GM12878 (cell line): ENCODE measurements around the gene PPARA. TPM values are rescaled to one million over a fixed set of nuclear protein-coding genes. Genes with fewer than 3 reads are reported as not detected.

ENCODE experiments used
- ATAC-seq: fragments of 200-7000 bp; cut with Tn5 transposase; 3 replicates; pipeline ENCODE4 v1.9.1; 2020; ENCODE audit warnings: mild to moderate bottlenecking, moderate library complexity
- BruUV-seq: library from RNA; stranded (reverse); fragments of 400-500 nt; replicated peaks from 2 replicates; lab custom pipeline; 2021; lab: Mats Ljungman, UMichigan
- CTCF ChIA-PET: fragments of 300-600 bp; sonication (Branson Sonifier 250); formaldehyde crosslinking; extraction: SDS; loops from one replicate; lab custom pipeline; 2021; ENCODE audit warnings: inconsistent platforms; lab: Yijun Ruan, JAX
- POLR2A ChIA-PET: fragments of 350-600 bp; formaldehyde crosslinking; extraction: SDS; loops from one replicate; lab custom pipeline; 2021; ENCODE audit warnings: inconsistent platforms; lab: Charles Lee
- RAD21 ChIA-PET: fragments of 300-600 bp; sonication (Branson Sonifier 250); formaldehyde crosslinking; loops from one replicate; lab custom pipeline; 2023; ENCODE audit warnings: antibody characterized with exemption; ENCODE audit not compliant: unreplicated experiment; lab: Charles Lee
- SMC1A ChIA-PET: fragments of 300-600 bp; sonication (Branson Sonifier 250); formaldehyde crosslinking; loops from one replicate; lab custom pipeline; 2023; ENCODE audit not compliant: unreplicated experiment, uncharacterized antibody; lab: Charles Lee
- DNase-seq: peaks from one replicate; pipeline ENCODE4 v3.0.0-alpha.2; 2011; ENCODE audit warnings: low read depth, low spot score
- FAIRE-seq: peaks from 3 replicates; lab custom pipeline; 2011; peaks lifted over from hg19 to GRCh38; lab: Jason Lieb, UNC
- H2AFZ ChIP-seq: 2 replicates; pipeline ENCODE4 v1.6.0; 2011; ENCODE audit warnings: low read depth, low read length, control low read depth; ENCODE audit not compliant: control insufficient read depth
- H3K27ac ChIP-seq: 2 replicates; pipeline ENCODE4 v1.5.1; 2011; ENCODE audit warnings: control low read depth; ENCODE audit not compliant: control insufficient read depth, insufficient read depth
- H3K27me3 ChIP-seq, 2 experiments: replicated peaks in 1 of 2; 2 replicates each; pipeline versions ENCODE4 v1.6.0 to v1.6.1; 2011; ENCODE audit warnings: low read length in 1 of 2; ENCODE audit not compliant: control insufficient read depth in 2 of 2, insufficient read depth in 2 of 2
- H3K36me3 ChIP-seq, 2 experiments: 2 replicates each; pipeline ENCODE4 v1.5.1; 2011; ENCODE audit warnings: low read length in 1 of 2; ENCODE audit not compliant: control insufficient read depth in 2 of 2, insufficient read depth in 2 of 2
- H3K4me1 ChIP-seq: 2 replicates; pipeline ENCODE4 v1.6.1; 2011; ENCODE audit warnings: mild to moderate bottlenecking, low read length, moderate library complexity, mixed read lengths; ENCODE audit not compliant: control insufficient read depth, insufficient read depth
- H3K4me2 ChIP-seq: 2 replicates; pipeline ENCODE4 v1.6.0; 2011; ENCODE audit warnings: control low read depth; ENCODE audit not compliant: control insufficient read depth, insufficient read depth
- H3K4me3 ChIP-seq: fragments of 200-600 bp; sonication (generic); 2 replicates; pipeline ENCODE4 v1.5.1; 2016
- H3K79me2 ChIP-seq: 2 replicates; pipeline ENCODE4 v1.6.0; 2011; ENCODE audit warnings: low read length; ENCODE audit not compliant: control insufficient read depth, insufficient read depth
- H3K9ac ChIP-seq: 2 replicates; pipeline ENCODE4 v1.8.0; 2011; ENCODE audit warnings: low read length, control low read depth, mixed read lengths; ENCODE audit not compliant: control insufficient read depth, insufficient read depth
- H3K9me3 ChIP-seq: replicated peaks from 3 replicates; pipeline ENCODE4 v1.5.1; 2011; ENCODE audit warnings: mild to moderate bottlenecking, low read length; ENCODE audit not compliant: control insufficient read depth, insufficient read depth
- H4K20me1 ChIP-seq: 2 replicates; pipeline ENCODE4 v1.6.0; 2011; ENCODE audit not compliant: control insufficient read depth, insufficient read depth
- CBFB ChIP-seq: IDR thresholded peaks from 2 replicates; pipeline ENCODE4 v1.6.1; 2016; ENCODE audit warnings: antibody characterized with exemption, low read depth
- ESRRA ChIP-seq: IDR thresholded peaks from 2 replicates; pipeline ENCODE4 v1.6.1; 2012; ENCODE audit warnings: mild to moderate bottlenecking, low read length, improper control_type of control experiment
- KLF5 ChIP-seq: fragments of 450-650 bp; IDR thresholded peaks from 2 replicates; pipeline ENCODE4 v1.6.1; 2014; ENCODE audit warnings: mild to moderate bottlenecking; ENCODE audit not compliant: partially characterized antibody
- MYB ChIP-seq: fragments of 150-350 bp; IDR thresholded peaks from 2 replicates; pipeline ENCODE4 v1.6.1; 2014; ENCODE audit warnings: mild to moderate bottlenecking, low read depth, low read length, borderline replicate concordance
- NFXL1 ChIP-seq: fragments of 450-650 bp; IDR thresholded peaks from 2 replicates; pipeline ENCODE4 v1.6.1; 2017; ENCODE audit warnings: antibody characterized with exemption, mild to moderate bottlenecking, borderline replicate concordance
- NFYA ChIP-seq: IDR thresholded peaks from 2 replicates; pipeline ENCODE4 v1.6.1; 2011; ENCODE audit warnings: low read depth, mild to moderate bottlenecking, low read length, improper control_type of control experiment, borderline replicate concordance
- NKRF ChIP-seq: fragments of 450-650 bp; conservative IDR thresholded peaks from 2 replicates; pipeline ENCODE4 v1.6.1; 2017; ENCODE audit warnings: mild to moderate bottlenecking, moderate library complexity
- NRF1 ChIP-seq: conservative IDR thresholded peaks from 2 replicates; pipeline ENCODE4 v1.6.1; 2011; ENCODE audit warnings: mild to moderate bottlenecking, low read depth, low read length, improper control_type of control experiment
- PBX3 ChIP-seq: IDR thresholded peaks from 2 replicates; pipeline ENCODE4 v1.6.1; 2011; ENCODE audit warnings: mild to moderate bottlenecking, low read depth, low read length, moderate library complexity; ENCODE audit not compliant: insufficient replicate concordance
- POLR2AphosphoS2 ChIP-seq: IDR thresholded peaks from 2 replicates; pipeline ENCODE4 v1.6.1; 2011; ENCODE audit warnings: low read depth, mild to moderate bottlenecking, low read length, improper control_type of control experiment, moderate library complexity
- SMAD1 ChIP-seq: fragments of 450-650 bp; IDR thresholded peaks from 2 replicates; pipeline ENCODE4 v1.6.1; 2018; ENCODE audit warnings: mild to moderate bottlenecking, low read depth; ENCODE audit not compliant: partially characterized antibody
- STAT1 ChIP-seq: fragments of 450-650 bp; conservative IDR thresholded peaks from 2 replicates; pipeline ENCODE4 v1.6.1; 2014; ENCODE audit warnings: antibody characterized with exemption, mild to moderate bottlenecking
- WRNIP1 ChIP-seq: IDR thresholded peaks from 2 replicates; pipeline ENCODE4 v1.6.1; 2011; ENCODE audit warnings: low read depth, low read length, improper control_type of control experiment, borderline replicate concordance
- YBX1 ChIP-seq: fragments of 450-650 bp; IDR thresholded peaks from 2 replicates; pipeline ENCODE4 v1.6.1; 2016; ENCODE audit warnings: antibody characterized with exemption
- ZNF217 ChIP-seq: fragments of 450-650 bp; IDR thresholded peaks from 2 replicates; pipeline ENCODE4 v1.6.1; 2017; ENCODE audit warnings: antibody characterized with exemption, mild to moderate bottlenecking
- WGBS: methylation state at CpG from one replicate; pipeline ENCODE4 v1.1.6; 2016; ENCODE audit warnings: low lambda C conversion rate; ENCODE audit not compliant: insufficient replicate concordance, insufficient coverage; ENCODE audit errors: missing lambda C conversion rate; 5-methylcytosine and 5-hydroxymethylcytosine counted together
- in situ Hi-C: fragments of 300-500 bp; cut with MboI; formaldehyde crosslinking; loops from 9 replicates; pipeline ENCODE4 v1.14.3; 2018; ENCODE audit warnings: mixed read lengths
- intact Hi-C: fragments of 100-400 bp; cut with micrococcal nuclease; formaldehyde crosslinking; loops from one replicate; pipeline ENCODE4 v1.14.2; 2022; ENCODE audit not compliant: unreplicated experiment
- polyA plus RNA-seq, 11 experiments: library from polyadenylated mRNA; depleted of rRNA in 4 of 11; unstranded in 6 of 11; stranded (reverse) in 5 of 11; fragments of >200 nt; fragmentation: Nextera tagmentation in 4 of 11; fragmentation: Illumina TruSeq in 1 of 11; extraction: Ambion mirVana in 4 of 11; extraction: Trizol in 1 of 11; gene quantifications; 1 replicate in 1 of 11; 2 replicates in 10 of 11; pipeline versions ENCODE4 v1.2.1 to v1.2.3, GENCODE V29; 2011 to 2016; ENCODE audit warnings: inconsistent platforms in 2 of 11, missing spikeins in 2 of 11, low read depth in 1 of 11
- total RNA-seq, 4 experiments: library from RNA; depleted of rRNA in 3 of 4; stranded (reverse); fragments of >200 nt in 3 of 4; fragmentation: Illumina TruSeq in 1 of 4; extraction: Trizol in 1 of 4; gene quantifications; 2 replicates each; pipeline versions ENCODE4 v1.2.1 to v1.2.3, GENCODE V29; 2013 to 2021

PPARA gene
- total and polyA plus RNA-seq, 10 of the 15 experiments (the other 5 are each of a cell fraction or from before 2014, with no cell fraction given), result 0.72 to 10.4 (median 4.6) TPM

GRCh38 chr22:46111645-46112306 lies 38.5 kb upstream of the PPARA start:
- Histone ChIP-seq H3K27ac (no peak overlapping the region), H3K9ac (no peak overlapping the region), H3K4me1 (no peaks in the 10 kb centered on the region), H3K4me3 (no peak overlapping the region), H2AFZ (no peak overlapping the region), H3K9me3 (no peaks in the 10 kb centered on the region), H3K36me3 (no peaks in the 10 kb centered on the region), H3K27me3 (no peaks in the 10 kb centered on the region), H4K20me1 (no peaks in the 10 kb centered on the region; the same call in 1 of the 2 replicates), H3K4me2 (no peak overlapping the region), H3K79me2 (no peaks in the 10 kb centered on the region)
- ATAC-seq (no peak), FAIRE-seq (no peak), DNase-seq (no peak)
- ChIA-PET RAD21 (interaction anchor here (0.9 kb wide), 1 partner anchor 106 kb away, joined by 4 read pairs; no protein-coding TSS in a partner anchor), SMC1A (no interaction called here), POLR2A (no interaction called here), CTCF (interaction anchor here (0.6 to 2.9 kb wide), 2 partner anchors 106 to 538 kb away, joined by 3 to 10 read pairs; no protein-coding TSS in a partner anchor)
- in situ Hi-C loops (no loop called here), intact Hi-C loops (no loop called here)
- BruUV-seq, result no TSS peak
- TF ChIP-seq NRF1 (no peak), POLR2AphosphoS2 (no peak), ESRRA (no peak), KLF5 (no peak), PBX3 (no peak)
- 83% methylated on average over 20 of the region's 20 CpGs for WGBS

- SMC1A ChIA-PET, result no interaction called here
- no peak for FAIRE-seq
- POLR2A ChIA-PET, result no interaction called here
- ATAC-seq, result no peak
- Histone ChIP-seq H3K27me3 (no peaks in the 10 kb centered on the region), H2AFZ (no peak overlapping the region), H3K36me3 (no peaks in the 10 kb centered on the region), H4K20me1 (no peaks in the 10 kb centered on the region; the same call in 1 of the 2 replicates), H3K9me3 (no peaks in the 10 kb centered on the region), H3K4me3 (no peak overlapping the region), H3K4me2 (no peak overlapping the region), H3K9ac (no peak overlapping the region), H3K79me2 (no peaks in the 10 kb centered on the region), H3K4me1 (no peaks in the 10 kb centered on the region), H3K27ac (no peak overlapping the region)
- CTCF ChIA-PET, result interaction anchor here (7.4 kb wide), 1 partner anchor 106 kb away, joined by 109 read pairs; no protein-coding TSS in a partner anchor
- intact Hi-C loops, result no loop called here
- RAD21 ChIA-PET, result no interaction called here
- no peak for DNase-seq
- WGBS, result 84% methylated on average over 20 of the region's 20 CpGs
- BruUV-seq, result no TSS peak
- in situ Hi-C loops, result no loop called here
- no peak for TF ChIP-seq NFXL1
- TF ChIP-seq STAT1, result no peak
- no peak for TF ChIP-seq CBFB
- no peak for TF ChIP-seq ZNF217
- no peak for TF ChIP-seq WRNIP1
- no peak for TF ChIP-seq SMAD1
- TF ChIP-seq MYB, result no peak
- no peak for TF ChIP-seq NFYA
- no peak for TF ChIP-seq YBX1
- TF ChIP-seq NKRF, result no peak
These were observed 37.9 kb upstream of the PPARA start for GRCh38 chr22:46112405-46112804.
